HEK293T (cell line): Measurements from ENCODE around the gene HIGD1A.

Experiments
- FOXK2 ChIP-seq: fragments of 450-650 bp; IDR thresholded peaks from 2 replicates; pipeline ENCODE4 v1.6.1; 2016; ENCODE audit warnings: mild to moderate bottlenecking
- L3MBTL2 ChIP-seq: fragments of 450-650 bp; conservative IDR thresholded peaks from 2 replicates; pipeline ENCODE4 v1.6.1; 2016; ENCODE audit warnings: mild to moderate bottlenecking
- SP1 ChIP-seq: fragments of 450-650 bp; IDR thresholded peaks from 2 replicates; pipeline ENCODE4 v1.6.1; 2017
- SUZ12 ChIP-seq: fragments of 450-650 bp; IDR thresholded peaks from 2 replicates; pipeline ENCODE4 v1.6.1; 2016; ENCODE audit warnings: mild to moderate bottlenecking

GRCh38 chr3:42733501-42734262 is 70.6 kb downstream of the HIGD1A start:
- TF ChIP-seq FOXK2: no peak
- no peak for TF ChIP-seq L3MBTL2
- no peak for TF ChIP-seq SUZ12
- TF ChIP-seq SP1: no peak
